CD4-positive, alpha-beta T cell (primary cell): Measurements from ENCODE around the gene NYAP2. TPM values are rescaled to one million over a fixed set of nuclear protein-coding genes. Genes with fewer than 3 reads are reported as not detected.

Source experiments
- ATAC-seq: fragments of 200-7000 bp; cut with Tn5 transposase; one replicate; pipeline ENCODE4 v1.10.0; 2022; ENCODE audit warnings: mild to moderate bottlenecking; ENCODE audit not compliant: poor library complexity
- CTCF ChIA-PET: fragments of 350-600 bp; sonication (Branson Sonifier 250); formaldehyde crosslinking; loops from one replicate; lab custom pipeline; 2021; ENCODE audit warnings: antibody characterized with exemption, inconsistent platforms; lab: Charles Lee
- POLR2A ChIA-PET: fragments of 350-600 bp; sonication (Branson Sonifier 250); formaldehyde crosslinking; loops from one replicate; lab custom pipeline; 2021; ENCODE audit warnings: antibody characterized with exemption, inconsistent platforms; lab: Charles Lee
- DNase-seq, 14 experiments: peaks; one replicate each; pipeline ENCODE4 v3.0.0-alpha.2; 2013 to 2020; ENCODE audit warnings: mixed read lengths in 2 of 14
- H3K27ac ChIP-seq, 2 donors: one replicate each; pipeline versions ENCODE4 v1.5.1 to v1.7.0; 2013; ENCODE audit warnings: low read length in 2 of 2, low read depth in 1 of 2, mild to moderate bottlenecking in 1 of 2
- H3K27me3 ChIP-seq, 2 experiments: 1 replicate in 1 of 2; 2 replicates in 1 of 2; pipeline versions ENCODE4 v1.6.1 to v1.7.0; 2013; ENCODE audit warnings: low read length in 2 of 2, control low read depth in 1 of 2, mild to moderate bottlenecking in 1 of 2, moderate library complexity in 1 of 2; ENCODE audit not compliant: insufficient read depth in 2 of 2, control insufficient read depth in 1 of 2
- H3K36me3 ChIP-seq: one replicate; pipeline ENCODE4 v1.6.1; 2013; ENCODE audit warnings: low read length, control low read depth; ENCODE audit not compliant: insufficient read depth
- H3K4me1 ChIP-seq: one replicate; pipeline ENCODE4 v1.6.1; 2013; ENCODE audit warnings: low read length, control low read depth; ENCODE audit not compliant: insufficient read depth
- H3K4me3 ChIP-seq: one replicate; pipeline ENCODE4 v1.5.1; 2013; ENCODE audit warnings: mild to moderate bottlenecking, low read length, moderate library complexity
- H3K9me3 ChIP-seq, 2 experiments: 1 replicate in 1 of 2; 2 replicates in 1 of 2; pipeline versions ENCODE4 v1.6.1 to v1.7.0; 2013; ENCODE audit warnings: low read length in 2 of 2, mild to moderate bottlenecking in 2 of 2, control low read depth in 1 of 2, moderate library complexity in 1 of 2; ENCODE audit not compliant: control insufficient read depth in 1 of 2, insufficient read depth in 1 of 2
- H3K27ac Mint-ChIP-seq: one replicate; pipeline ENCODE4 v1.8.0; 2020; ENCODE audit warnings: mixed read lengths
- H3K27me3 Mint-ChIP-seq: one replicate; pipeline ENCODE4 v1.8.0; 2021; ENCODE audit warnings: mixed read lengths
- H3K36me3 Mint-ChIP-seq: one replicate; pipeline ENCODE4 v1.8.0; 2021; ENCODE audit warnings: low read depth, mixed read lengths
- H3K4me1 Mint-ChIP-seq: one replicate; pipeline ENCODE4 v1.8.0; 2021; ENCODE audit warnings: low read depth, mixed read lengths
- H3K4me3 Mint-ChIP-seq: one replicate; pipeline ENCODE4 v1.8.0; 2020; ENCODE audit warnings: mild to moderate bottlenecking, mixed read lengths
- H3K9me3 Mint-ChIP-seq: one replicate; pipeline ENCODE4 v1.8.0; 2020; ENCODE audit warnings: mixed read lengths
- CTCF ChIP-seq: fragments of 200-600 bp; IDR thresholded peaks from one replicate; pipeline ENCODE4 v1.8.0; 2022; ENCODE audit warnings: antibody characterized with exemption, mild to moderate bottlenecking
- intact Hi-C, 2 experiments: fragments of 100-400 bp; cut with DNase I in 1 of 2; cut with micrococcal nuclease in 1 of 2; formaldehyde crosslinking; loops; one replicate each; pipeline versions ENCODE4 v1.15.1 to v1.9.0; 2023 to 2025; cut with DNase I, micrococcal nuclease
- total RNA-seq, 174 experiments: library from RNA in 2 of 174; stranded (reverse) in 2 of 174; gene quantifications; one replicate each; pipeline ENCODE4 v1.2.3 and lab custom pipeline; 2021 to 2026

NYAP2 gene
- total RNA-seq, 2 experiments from 2014 or later: not detected

DNA sequence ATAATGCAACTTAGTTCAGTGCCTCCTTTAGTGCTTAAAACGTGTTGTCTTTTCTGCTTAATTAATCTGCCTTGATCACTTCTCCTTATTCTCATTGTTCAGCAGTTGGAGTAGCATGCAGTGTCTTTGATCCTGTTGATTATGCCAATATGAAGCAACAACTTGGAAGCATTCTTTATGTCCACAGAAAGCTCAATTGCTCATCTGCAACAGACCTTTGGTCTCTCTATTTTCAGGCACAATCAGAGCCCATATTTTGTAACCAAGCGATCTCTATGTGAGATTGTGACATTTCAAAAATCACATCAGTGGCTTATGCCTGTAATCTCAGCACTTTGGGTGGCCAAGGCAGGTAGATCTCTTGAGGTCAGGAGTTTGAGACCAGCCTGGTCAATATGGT is 217.3 kb downstream of the NYAP2 start:
- intact Hi-C loops: no loop called here
- POLR2A ChIA-PET: no interaction called here

DNA sequence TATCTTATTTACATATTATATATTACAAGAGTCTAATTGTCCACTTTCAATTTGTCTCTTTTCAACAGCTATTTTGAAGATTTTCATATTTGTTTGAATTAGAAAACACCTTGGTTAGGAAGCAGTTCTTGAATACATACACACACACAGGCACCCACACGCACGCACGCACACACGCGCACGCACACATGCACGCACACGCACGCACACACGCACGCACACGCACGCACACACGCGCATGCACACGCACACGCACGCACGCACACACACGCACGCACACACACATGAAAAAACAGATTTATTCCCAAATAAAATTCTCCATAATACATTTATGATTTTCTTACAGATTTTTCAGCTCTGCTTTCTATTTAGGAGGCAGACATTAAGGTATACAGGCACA is 220.7 kb downstream of the NYAP2 start:
- H3K27ac ChIP-seq: no peak overlapping the region
- H3K27me3 ChIP-seq: no peaks in the 10 kb centered on the region
- H3K27me3 Mint-ChIP-seq: peaks cover 25% of the 10 kb centered on the region
- no peak for ATAC-seq
- H3K9me3 Mint-ChIP-seq: no peaks in the 10 kb centered on the region
- H3K4me1 Mint-ChIP-seq: no peaks in the 10 kb centered on the region
- intact Hi-C loops: no loop called here
- no peaks in the 10 kb centered on the region for H3K36me3 ChIP-seq
- no peak overlapping the region for H3K4me3 Mint-ChIP-seq
- no peaks in the 10 kb centered on the region for H3K36me3 Mint-ChIP-seq
- no peak overlapping the region for H3K27ac Mint-ChIP-seq
- no peak overlapping the region for H3K4me3 ChIP-seq
- no peak for DNase-seq
- TF ChIP-seq CTCF: no peak
- ChIA-PET POLR2A (no interaction called here), CTCF (no interaction called here)
- no peaks in the 10 kb centered on the region for H3K9me3 ChIP-seq
- H3K4me1 ChIP-seq: no peaks in the 10 kb centered on the region

More for the DNA sequence above, 217.3 kb downstream of the NYAP2 start:
- no peaks in the 10 kb centered on the region for H3K9me3 Mint-ChIP-seq
- H3K4me3 Mint-ChIP-seq: no peak overlapping the region
- no peaks in the 10 kb centered on the region for H3K36me3 Mint-ChIP-seq
- no peaks in the 10 kb centered on the region for H3K9me3 ChIP-seq
- no peak for DNase-seq
- H3K27me3 Mint-ChIP-seq: peaks cover 25% of the 10 kb centered on the region
- no peaks in the 10 kb centered on the region for H3K4me1 ChIP-seq
- CTCF ChIA-PET: no interaction called here
- no peaks in the 10 kb centered on the region for H3K27me3 ChIP-seq
- no peaks in the 10 kb centered on the region for H3K36me3 ChIP-seq
- no peak overlapping the region for H3K4me3 ChIP-seq
- TF ChIP-seq CTCF: no peak
- no peaks in the 10 kb centered on the region for H3K4me1 Mint-ChIP-seq
- H3K27ac ChIP-seq: no peak overlapping the region
- no peak for ATAC-seq
- H3K27ac Mint-ChIP-seq: no peak overlapping the region

DNA sequence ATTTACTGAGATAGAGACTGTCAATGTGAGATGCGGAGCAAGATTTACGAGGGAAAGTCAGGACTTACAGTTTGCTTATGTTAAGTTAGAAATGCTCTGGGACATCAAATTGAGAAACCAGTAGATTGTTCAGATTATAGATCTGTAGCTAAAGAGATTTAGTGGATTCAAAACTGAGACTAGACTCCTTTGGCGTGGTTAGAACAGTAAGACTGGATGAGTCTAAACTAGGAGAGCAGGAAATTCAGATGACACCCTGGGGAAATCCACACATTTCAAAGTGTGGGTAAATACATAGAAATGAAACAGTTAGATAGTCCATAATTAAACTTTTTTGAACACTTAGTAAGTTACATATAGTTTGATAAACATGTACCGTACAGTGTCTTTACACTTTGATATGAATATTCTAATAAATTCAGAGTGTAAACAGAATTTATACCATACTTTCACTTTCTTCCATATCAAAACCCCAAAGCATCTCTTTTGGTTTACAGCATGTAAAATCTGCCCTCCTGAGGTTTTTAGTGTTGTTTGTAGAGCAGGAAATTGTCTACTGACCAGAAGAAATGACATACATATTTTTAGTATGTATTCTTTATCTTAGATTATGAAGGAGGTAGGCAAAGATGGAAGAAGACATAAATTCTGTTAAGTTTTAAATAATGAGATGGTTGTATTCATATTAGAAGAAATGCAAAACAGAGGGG is 231.5 kb downstream of the NYAP2 start:
- Histone ChIP-seq H3K9me3 (no peaks in the 10 kb centered on the region), H3K4me1 (no peaks in the 10 kb centered on the region), H3K27ac (no peak overlapping the region), H3K4me3 (no peak overlapping the region), H3K36me3 (no peaks in the 10 kb centered on the region), H3K27me3 (no peaks in the 10 kb centered on the region)
- Mint-ChIP-seq H3K36me3 (no peaks in the 10 kb centered on the region), H3K4me1 (peaks cover 7% of the 10 kb centered on the region), H3K4me3 (no peak overlapping the region), H3K9me3 (no peaks in the 10 kb centered on the region), H3K27ac (no peak overlapping the region), H3K27me3 (peaks cover 11% of the 10 kb centered on the region)
- CTCF ChIA-PET: no interaction called here
- intact Hi-C loops: no loop called here
- ATAC-seq (no peak), DNase-seq (no peak)
- POLR2A ChIA-PET: no interaction called here
- no peak for TF ChIP-seq CTCF
